Mesendoderm (in vitro differentiated cells): ENCODE data around the gene KYNU.

Source experiments
- DNase-seq: peaks from one replicate; pipeline ENCODE4 v3.0.0; 2013
- H2AK5ac ChIP-seq: 2 replicates; pipeline ENCODE4 v1.6.1; 2013; ENCODE audit warnings: low read length, inconsistent platforms
- H2BK120ac ChIP-seq: 2 replicates; pipeline ENCODE4 v1.6.1; 2013; ENCODE audit warnings: low read depth, mild to moderate bottlenecking, low read length, moderate library complexity, mixed read lengths
- H2BK15ac ChIP-seq: replicated peaks from 2 replicates; pipeline ENCODE4 v1.6.1; 2013; ENCODE audit warnings: low read depth, mild to moderate bottlenecking, moderate library complexity
- H2BK5ac ChIP-seq: 2 replicates; pipeline ENCODE4 v1.6.1; 2013; ENCODE audit warnings: low read length, inconsistent platforms
- H3K18ac ChIP-seq: 2 replicates; pipeline ENCODE4 v1.6.1; 2013; ENCODE audit warnings: mild to moderate bottlenecking, low read length, mixed read lengths
- H3K23ac ChIP-seq: one replicate; pipeline ENCODE4 v1.6.1; 2013; ENCODE audit warnings: low read length
- H3K27ac ChIP-seq: 2 replicates; pipeline ENCODE4 v1.5.1; 2013; ENCODE audit warnings: low read depth, mild to moderate bottlenecking, inconsistent platforms, low read length, moderate library complexity
- H3K27me3 ChIP-seq: 2 replicates; pipeline ENCODE4 v1.6.1; 2013; ENCODE audit warnings: low read length, control low read depth, mild to moderate bottlenecking, inconsistent platforms; ENCODE audit not compliant: insufficient read depth, poor library complexity
- H3K36me3 ChIP-seq: 2 replicates; pipeline ENCODE4 v1.6.1; 2013; ENCODE audit warnings: low read length, inconsistent platforms; ENCODE audit not compliant: control insufficient read depth, insufficient read depth
- H3K4ac ChIP-seq: one replicate; pipeline ENCODE4 v1.6.1; 2013; ENCODE audit warnings: low read depth, mild to moderate bottlenecking, low read length, moderate library complexity
- H3K4me1 ChIP-seq: 2 replicates; pipeline ENCODE4 v1.6.1; 2013; ENCODE audit warnings: low read depth, low read length, inconsistent platforms; ENCODE audit not compliant: control insufficient read depth
- H3K4me2 ChIP-seq: 2 replicates; pipeline ENCODE4 v1.6.1; 2013; ENCODE audit warnings: low read length
- H3K4me3 ChIP-seq: 2 replicates; pipeline ENCODE4 v1.5.1; 2013; ENCODE audit warnings: mild to moderate bottlenecking, low read length
- H3K56ac ChIP-seq: one replicate; pipeline ENCODE4 v1.6.1; 2013; ENCODE audit warnings: low read length
- H3K79me1 ChIP-seq: 2 replicates; pipeline ENCODE4 v1.6.1; 2013; ENCODE audit warnings: low read length, inconsistent platforms
- H3K79me2 ChIP-seq: 2 replicates; pipeline ENCODE4 v1.6.1; 2013; ENCODE audit warnings: mild to moderate bottlenecking, low read length; ENCODE audit not compliant: control insufficient read depth, insufficient read depth
- H3K9ac ChIP-seq: 2 replicates; pipeline ENCODE4 v1.6.1; 2013; ENCODE audit warnings: low read length, inconsistent platforms
- H4K5ac ChIP-seq: one replicate; pipeline ENCODE4 v1.6.1; 2013; ENCODE audit warnings: low read length
- H4K8ac ChIP-seq: one replicate; pipeline ENCODE4 v1.6.1; 2013; ENCODE audit warnings: low read depth, mild to moderate bottlenecking, control low read depth, low read length, moderate library complexity
- WGBS: extraction: QIAGEN DNeasy Blood & Tissue Kit; methylation state at CpG from one replicate; pipeline ENCODE4 v1.1.7; 2013; ENCODE audit warnings: low lambda C conversion rate, missing lambda C conversion rate; ENCODE audit not compliant: insufficient coverage; ENCODE audit errors: extremely low coverage; 5-methylcytosine and 5-hydroxymethylcytosine counted together

KYNU gene

GRCh38 chr2:143000599-143000998, 123.1 kb downstream of the KYNU start:
- no peak overlapping the region for H3K4ac ChIP-seq
- WGBS: no CpG with 5 or more reads among the region's 2 CpGs
- H3K4me2 ChIP-seq: no peak overlapping the region

GRCh38 chr2:143001501-143001900, 124.0 kb downstream of the KYNU start:
- Histone ChIP-seq H3K4me1 (no peaks in the 10 kb centered on the region), H3K79me1 (no peaks in the 10 kb centered on the region), H3K27ac (no peak overlapping the region)

More at GRCh38 chr2:143000599-143000998, 123.1 kb downstream of the KYNU start:
- H3K4me1 ChIP-seq: no peaks in the 10 kb centered on the region
- no peak overlapping the region for H4K8ac ChIP-seq
- no peak overlapping the region for H3K23ac ChIP-seq
- H2BK120ac ChIP-seq: no peak overlapping the region
- no peak overlapping the region for H2AK5ac ChIP-seq
- H3K79me2 ChIP-seq: no peaks in the 10 kb centered on the region
- no peak overlapping the region for H2BK5ac ChIP-seq
- no peak overlapping the region for H3K9ac ChIP-seq
- no peaks in the 10 kb centered on the region for H3K36me3 ChIP-seq
- H2BK15ac ChIP-seq: no peak overlapping the region
- no peak overlapping the region for H4K5ac ChIP-seq
- H3K56ac ChIP-seq: no peak overlapping the region
- no peak overlapping the region for H3K4me3 ChIP-seq
- H3K27me3 ChIP-seq: no peaks in the 10 kb centered on the region
- DNase-seq: peak; percentile 11
- no peak overlapping the region for H3K27ac ChIP-seq
- H3K18ac ChIP-seq: no peak overlapping the region
- no peaks in the 10 kb centered on the region for H3K79me1 ChIP-seq

GRCh38 chr2:143015656-143016055, 138.2 kb downstream of the KYNU start:
- no peak overlapping the region for H2BK120ac ChIP-seq
- H2BK15ac ChIP-seq: no peak overlapping the region
- DNase-seq: no peak
- no peak overlapping the region for H3K9ac ChIP-seq
- H3K4me2 ChIP-seq: no peak overlapping the region
- no peaks in the 10 kb centered on the region for H3K4me1 ChIP-seq
- no peak overlapping the region for H3K4me3 ChIP-seq
- no peaks in the 10 kb centered on the region for H3K36me3 ChIP-seq
- no peaks in the 10 kb centered on the region for H3K79me2 ChIP-seq
- H2BK5ac ChIP-seq: no peak overlapping the region
- H3K27me3 ChIP-seq: no peaks in the 10 kb centered on the region
- no peak overlapping the region for H3K18ac ChIP-seq
- no CpG with 5 or more reads among the region's 4 CpGs for WGBS
- H4K5ac ChIP-seq: no peak overlapping the region
- no peak overlapping the region for H3K56ac ChIP-seq
- no peak overlapping the region for H2AK5ac ChIP-seq
- no peak overlapping the region for H4K8ac ChIP-seq
- no peaks in the 10 kb centered on the region for H3K79me1 ChIP-seq
- H3K27ac ChIP-seq: no peak overlapping the region
- no peak overlapping the region for H3K23ac ChIP-seq
- H3K4ac ChIP-seq: no peak overlapping the region

More at GRCh38 chr2:143001501-143001900, 124.0 kb downstream of the KYNU start:
- H2BK15ac ChIP-seq: no peak overlapping the region
- no peaks in the 10 kb centered on the region for H3K79me2 ChIP-seq
- no peaks in the 10 kb centered on the region for H3K36me3 ChIP-seq
- H3K4ac ChIP-seq: no peak overlapping the region
- no peak overlapping the region for H3K18ac ChIP-seq
- no peak overlapping the region for H3K4me3 ChIP-seq
- no peak overlapping the region for H2AK5ac ChIP-seq
- H3K27me3 ChIP-seq: no peaks in the 10 kb centered on the region
- no peak overlapping the region for H3K56ac ChIP-seq
- H2BK120ac ChIP-seq: no peak overlapping the region
- no peak overlapping the region for H3K9ac ChIP-seq
- DNase-seq: no peak
- no peak overlapping the region for H3K23ac ChIP-seq
- WGBS: no CpG with 5 or more reads among the region's 1 CpG
- no peak overlapping the region for H4K8ac ChIP-seq
- H4K5ac ChIP-seq: no peak overlapping the region
- H2BK5ac ChIP-seq: no peak overlapping the region
- H3K4me2 ChIP-seq: no peak overlapping the region

- H3K79me1 ChIP-seq: no peaks in the 10 kb centered on the region
- H3K18ac ChIP-seq: no peak overlapping the region
- peak overlapping the region; percentile 91 for H3K4me2 ChIP-seq
- H2AK5ac ChIP-seq: no peak overlapping the region
- no peak overlapping the region for H2BK15ac ChIP-seq
- no peak overlapping the region for H4K8ac ChIP-seq
- no peak overlapping the region for H3K4ac ChIP-seq
- H3K36me3 ChIP-seq: no peaks in the 10 kb centered on the region
- H3K23ac ChIP-seq: no peak overlapping the region
- WGBS: no CpG with 5 or more reads among the region's 28 CpGs
- no peaks in the 10 kb centered on the region for H3K4me1 ChIP-seq
- no peak overlapping the region for H3K27ac ChIP-seq
- peak; percentile 59 for DNase-seq
- H2BK5ac ChIP-seq: no peak overlapping the region
- no peaks in the 10 kb centered on the region for H3K27me3 ChIP-seq
- peak overlapping the region; percentile 17 for H3K56ac ChIP-seq
- H4K5ac ChIP-seq: no peak overlapping the region
- H3K4me3 ChIP-seq: no peak overlapping the region
- no peak overlapping the region for H2BK120ac ChIP-seq
- peak overlapping the region; percentile 17 for H3K9ac ChIP-seq
- no peaks in the 10 kb centered on the region for H3K79me2 ChIP-seq
Measured at GRCh38 chr2:143026411-143027054, 149.1 kb downstream of the KYNU start.

GRCh38 chr2:143029141-143029540, 151.7 kb downstream of the KYNU start:
- no CpG with 5 or more reads among the region's 2 CpGs for WGBS
- no peaks in the 10 kb centered on the region for H3K79me1 ChIP-seq
- no peak overlapping the region for H2BK5ac ChIP-seq
- no peaks in the 10 kb centered on the region for H3K36me3 ChIP-seq
- H2BK120ac ChIP-seq: no peak overlapping the region
- H3K4me1 ChIP-seq: no peaks in the 10 kb centered on the region
- no peak overlapping the region for H2AK5ac ChIP-seq
- H3K23ac ChIP-seq: no peak overlapping the region
- no peak overlapping the region for H3K56ac ChIP-seq
- no peak overlapping the region for H3K4me3 ChIP-seq
- no peaks in the 10 kb centered on the region for H3K27me3 ChIP-seq
- H4K8ac ChIP-seq: no peak overlapping the region
- no peak for DNase-seq
- H4K5ac ChIP-seq: no peak overlapping the region
- H3K4ac ChIP-seq: no peak overlapping the region
- no peak overlapping the region for H3K27ac ChIP-seq
- H2BK15ac ChIP-seq: no peak overlapping the region
- H3K18ac ChIP-seq: no peak overlapping the region
- H3K79me2 ChIP-seq: no peaks in the 10 kb centered on the region
- H3K4me2 ChIP-seq: no peak overlapping the region
- H3K9ac ChIP-seq: no peak overlapping the region

GRCh38 chr2:143030127-143030526, 152.7 kb downstream of the KYNU start:
- Histone ChIP-seq H2BK5ac (no peak overlapping the region), H3K4ac (no peak overlapping the region), H2BK120ac (no peak overlapping the region), H3K4me1 (no peaks in the 10 kb centered on the region), H3K27ac (no peak overlapping the region), H3K56ac (no peak overlapping the region), H3K18ac (no peak overlapping the region), H3K79me2 (no peaks in the 10 kb centered on the region), H3K4me2 (no peak overlapping the region), H4K8ac (no peak overlapping the region), H3K9ac (no peak overlapping the region), H3K23ac (no peak overlapping the region), H3K36me3 (no peaks in the 10 kb centered on the region), H3K79me1 (no peaks in the 10 kb centered on the region), H2AK5ac (no peak overlapping the region), H3K27me3 (no peaks in the 10 kb centered on the region), H4K5ac (no peak overlapping the region), H3K4me3 (no peak overlapping the region), H2BK15ac (no peak overlapping the region)
- WGBS: no CpG with 5 or more reads among the region's 2 CpGs
- no peak for DNase-seq
